GM21526 (cell line): Measurements from ENCODE around the gene CLCA4.

Experiments
- ATAC-seq: cut with Tn5 transposase; IDR thresholded peaks from one replicate; pipeline ENCODE4 v1.9.1; 2021; ENCODE audit warnings: moderate library complexity; ENCODE audit not compliant: unreplicated experiment, low FRiP score

The CLCA4 gene

GRCh38 chr1:86546787-86547221 lies at the start of gene CLCA4:
TSS of gene CLCA4 (plus strand) at chr1:86547078. CDS start at chr1:86547120, 42 bp downstream.
- ATAC-seq = no peak

GRCh38 chr1:86498281-86498680 lies 48.6 kb upstream of the CLCA4 start:
- no peak for ATAC-seq

GRCh38 chr1:86499987-86500593 lies 46.8 kb upstream of the CLCA4 start:
- ATAC-seq = no peak

GRCh38 chr1:86500714-86501113 lies 46.2 kb upstream of the CLCA4 start:
- no peak for ATAC-seq

GRCh38 chr1:86502125-86502646 lies 44.7 kb upstream of the CLCA4 start:
- ATAC-seq = peak; percentile 81

GRCh38 chr1:86502721-86503405 lies 44.0 kb upstream of the CLCA4 start:
- peak; percentile 37 for ATAC-seq

- ATAC-seq = no peak
Measured at GRCh38 chr1:86503406-86504136, 43.3 kb upstream of the CLCA4 start.

GRCh38 chr1:86504137-86504479 lies 42.8 kb upstream of the CLCA4 start:
- no peak for ATAC-seq

GRCh38 chr1:86504895-86505563 lies 41.8 kb upstream of the CLCA4 start:
- no peak for ATAC-seq

GRCh38 chr1:86505564-86505902 lies 41.3 kb upstream of the CLCA4 start:
- no peak for ATAC-seq

- peak; percentile 76 for ATAC-seq
Measured at GRCh38 chr1:86507935-86508582, 38.8 kb upstream of the CLCA4 start.

GRCh38 chr1:86508583-86508969 lies 38.3 kb upstream of the CLCA4 start:
- ATAC-seq = no peak

- no peak for ATAC-seq
Measured at GRCh38 chr1:86515597-86515996, 31.3 kb upstream of the CLCA4 start.

- ATAC-seq = no peak
Measured at GRCh38 chr1:86516335-86516734, 30.5 kb upstream of the CLCA4 start.

GRCh38 chr1:86517336-86517735 lies 29.5 kb upstream of the CLCA4 start:
- ATAC-seq = no peak

GRCh38 chr1:86520789-86521521 lies 25.9 kb upstream of the CLCA4 start:
- no peak for ATAC-seq

GRCh38 chr1:86521522-86521891 lies 25.4 kb upstream of the CLCA4 start:
- ATAC-seq = no peak

- no peak for ATAC-seq
Measured at GRCh38 chr1:86522240-86522639, 24.6 kb upstream of the CLCA4 start.

GRCh38 chr1:86523670-86524354 lies 23.1 kb upstream of the CLCA4 start:
- ATAC-seq = no peak
